Esophagus (tissue), 2 donors: ENCODE measurements around the gene ZNF547. TPM values are rescaled to one million over a fixed set of nuclear protein-coding genes. Genes with fewer than 3 reads are reported as not detected.
A peak's percentile ranks its signal among the peaks of the same experiment; 100 is the strongest.

Source experiments
- H3K27ac ChIP-seq, 2 donors: one replicate each; pipeline ENCODE4 v1.5.1; 2013; ENCODE audit warnings: low read depth in 2 of 2, mild to moderate bottlenecking in 2 of 2, inconsistent platforms in 1 of 2, low read length in 1 of 2, moderate library complexity in 1 of 2
- H3K27me3 ChIP-seq, 2 donors: one replicate each; pipeline ENCODE4 v1.6.1; 2013; ENCODE audit warnings: low read length in 2 of 2, control low read depth in 1 of 2, mild to moderate bottlenecking in 1 of 2; ENCODE audit not compliant: insufficient read depth in 2 of 2, control insufficient read depth in 1 of 2
- H3K36me3 ChIP-seq, 2 donors: one replicate each; pipeline ENCODE4 v1.6.1; 2013; ENCODE audit warnings: low read length in 1 of 2; ENCODE audit not compliant: control insufficient read depth in 2 of 2, insufficient read depth in 2 of 2
- H3K4me1 ChIP-seq, 2 donors: one replicate each; pipeline ENCODE4 v1.6.1; 2013; ENCODE audit warnings: low read length in 1 of 2; ENCODE audit not compliant: control insufficient read depth in 2 of 2, insufficient read depth in 2 of 2
- H3K4me3 ChIP-seq, 2 donors: one replicate each; pipeline ENCODE4 v1.5.1; 2013; ENCODE audit warnings: low read length in 2 of 2, mild to moderate bottlenecking in 2 of 2, low read depth in 1 of 2, moderate library complexity in 1 of 2
- H3K9me3 ChIP-seq, 2 donors: one replicate each; pipeline ENCODE4 v1.6.1; 2013; ENCODE audit warnings: mild to moderate bottlenecking in 2 of 2, low read depth in 1 of 2, low read length in 1 of 2, moderate library complexity in 1 of 2; ENCODE audit not compliant: control insufficient read depth in 2 of 2, insufficient read depth in 1 of 2
- WGBS, 2 donors: extraction: QIAGEN DNeasy Blood & Tissue Kit; methylation state at CpG; one replicate each; pipeline ENCODE4 v1.1.7; 2013; 5-methylcytosine and 5-hydroxymethylcytosine counted together
- polyA plus RNA-seq, 2 donors: library from polyadenylated mRNA; stranded (reverse); fragments of 200-250 nt; gene quantifications; one replicate each; pipeline ENCODE4 v1.2.3, GENCODE V29; 2013
- donor health status: healthy with polysubstance abuse.
- donor health status: Bipolar disorder and iron deficiency.

Gene ZNF547
- polyA plus RNA-seq, 2 donors = 1.3 to 2.7 TPM

DNA sequence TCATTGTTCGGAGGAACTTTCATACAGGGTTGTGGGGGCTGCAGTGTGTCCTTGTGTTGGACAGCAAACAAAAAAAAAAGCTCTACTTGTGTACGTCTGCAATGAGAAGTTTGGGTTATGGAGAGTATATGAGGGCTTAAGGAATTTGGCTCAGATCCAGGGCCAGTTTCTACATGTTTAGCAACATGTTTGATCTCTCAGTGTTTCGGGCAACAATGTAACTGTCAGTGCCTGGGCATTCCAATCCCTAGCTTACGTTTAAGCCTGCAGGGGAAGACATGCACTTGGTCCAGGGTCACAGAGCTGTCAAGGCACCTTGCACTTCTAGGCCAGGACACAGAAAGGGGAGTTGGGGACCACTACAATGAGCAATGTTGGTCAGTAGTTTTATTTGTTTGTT, 29.2 kb upstream of the ZNF547 start:
- no peaks in the 10 kb centered on the region for H3K4me1 ChIP-seq
- 51 to 62% methylated on average over 4 of the region's 4 CpGs for WGBS, 2 donors
- no peak overlapping the region for H3K27ac ChIP-seq
- H3K27me3 ChIP-seq = no peaks in the 10 kb centered on the region
- H3K4me3 ChIP-seq = no peak overlapping the region
- H3K9me3 ChIP-seq = no peaks in the 10 kb centered on the region
- H3K36me3 ChIP-seq = no peaks in the 10 kb centered on the region

DNA sequence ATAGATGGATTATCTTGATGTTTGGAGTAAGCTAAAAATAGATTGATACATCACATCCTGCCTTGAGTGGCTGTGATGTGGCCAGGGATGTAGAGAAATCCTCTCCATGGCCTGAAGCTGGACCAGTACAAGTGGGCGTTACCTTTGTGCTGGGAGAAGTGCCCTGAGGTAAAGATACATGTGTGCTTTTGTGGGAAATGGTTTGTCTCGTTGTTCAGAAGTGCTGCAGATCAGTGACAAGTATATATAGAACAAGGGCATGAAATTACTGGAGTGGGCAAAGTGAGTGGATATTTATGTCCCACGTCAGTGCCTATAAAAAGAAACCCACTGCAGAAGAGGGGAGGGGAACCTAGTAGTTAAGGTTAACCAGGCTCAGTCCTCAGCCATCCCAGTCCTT, 24.5 kb upstream of the ZNF547 start:
- WGBS, 2 donors = 46 to 52% methylated on average over 3 of the region's 3 CpGs
- no peak overlapping the region for H3K4me3 ChIP-seq
- no peaks in the 10 kb centered on the region for H3K9me3 ChIP-seq
- no peaks in the 10 kb centered on the region for H3K36me3 ChIP-seq
- H3K4me1 ChIP-seq = no peaks in the 10 kb centered on the region
- H3K27me3 ChIP-seq = no peaks in the 10 kb centered on the region
- H3K27ac ChIP-seq = no peak overlapping the region

DNA sequence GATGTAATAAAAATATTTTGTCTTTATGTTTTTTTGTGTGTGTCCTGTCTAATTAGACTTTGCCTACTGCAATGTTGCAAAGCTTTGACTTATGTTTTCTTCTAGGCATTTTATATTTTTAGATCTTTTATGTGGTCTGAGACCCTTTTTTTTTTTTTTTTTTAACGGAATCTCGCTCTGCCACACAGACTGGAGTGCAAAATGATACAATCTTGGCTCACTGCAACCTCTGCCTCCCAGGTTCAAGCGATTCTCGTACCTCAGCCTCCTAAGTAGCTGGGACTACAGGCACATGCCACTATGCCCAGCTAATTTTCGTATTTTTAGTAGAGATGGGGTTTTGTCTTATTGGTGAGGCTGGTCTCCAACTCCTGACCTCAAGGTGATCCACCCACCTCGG, 20.8 kb upstream of the ZNF547 start:
- H3K27me3 ChIP-seq = no peaks in the 10 kb centered on the region
- H3K4me1 ChIP-seq = no peaks in the 10 kb centered on the region
- no peaks in the 10 kb centered on the region for H3K36me3 ChIP-seq
- no peak overlapping the region for H3K4me3 ChIP-seq
- no peak overlapping the region for H3K27ac ChIP-seq
- no peaks in the 10 kb centered on the region for H3K9me3 ChIP-seq
- 76 to 81% methylated on average over 6 of the region's 6 CpGs for WGBS, 2 donors

DNA sequence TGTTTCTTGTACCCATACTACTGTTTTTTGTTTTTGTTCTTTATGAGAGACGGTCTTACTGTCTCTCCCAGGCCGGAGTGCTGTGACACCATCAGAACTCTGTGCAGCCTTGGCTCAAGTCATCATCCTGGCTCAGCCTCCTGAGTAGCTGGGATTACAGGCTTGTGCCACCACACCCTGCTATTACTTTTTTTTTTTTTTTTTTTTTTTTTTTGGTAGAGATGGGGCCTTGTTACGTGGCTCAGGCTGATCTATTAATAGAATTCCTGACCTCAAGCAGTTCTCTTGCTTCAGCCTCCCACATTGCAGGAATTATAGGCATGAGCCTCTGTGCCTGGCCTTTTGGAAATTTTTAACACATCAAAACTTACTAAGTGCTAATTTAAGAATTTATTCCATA, 15.2 kb upstream of the ZNF547 start:
- no peak overlapping the region for H3K4me3 ChIP-seq
- H3K27ac ChIP-seq = no peak overlapping the region
- no peaks in the 10 kb centered on the region for H3K27me3 ChIP-seq
- peaks cover 3% of the 10 kb centered on the region in 2 donors for H3K4me1 ChIP-seq
- peaks cover 2% of the 10 kb centered on the region in 2 donors for H3K9me3 ChIP-seq
- 53 to 64% methylated on average over 3 of the region's 3 CpGs for WGBS, 2 donors
- H3K36me3 ChIP-seq = peaks cover 1 to 3% of the 10 kb centered on the region in 2 donors

DNA sequence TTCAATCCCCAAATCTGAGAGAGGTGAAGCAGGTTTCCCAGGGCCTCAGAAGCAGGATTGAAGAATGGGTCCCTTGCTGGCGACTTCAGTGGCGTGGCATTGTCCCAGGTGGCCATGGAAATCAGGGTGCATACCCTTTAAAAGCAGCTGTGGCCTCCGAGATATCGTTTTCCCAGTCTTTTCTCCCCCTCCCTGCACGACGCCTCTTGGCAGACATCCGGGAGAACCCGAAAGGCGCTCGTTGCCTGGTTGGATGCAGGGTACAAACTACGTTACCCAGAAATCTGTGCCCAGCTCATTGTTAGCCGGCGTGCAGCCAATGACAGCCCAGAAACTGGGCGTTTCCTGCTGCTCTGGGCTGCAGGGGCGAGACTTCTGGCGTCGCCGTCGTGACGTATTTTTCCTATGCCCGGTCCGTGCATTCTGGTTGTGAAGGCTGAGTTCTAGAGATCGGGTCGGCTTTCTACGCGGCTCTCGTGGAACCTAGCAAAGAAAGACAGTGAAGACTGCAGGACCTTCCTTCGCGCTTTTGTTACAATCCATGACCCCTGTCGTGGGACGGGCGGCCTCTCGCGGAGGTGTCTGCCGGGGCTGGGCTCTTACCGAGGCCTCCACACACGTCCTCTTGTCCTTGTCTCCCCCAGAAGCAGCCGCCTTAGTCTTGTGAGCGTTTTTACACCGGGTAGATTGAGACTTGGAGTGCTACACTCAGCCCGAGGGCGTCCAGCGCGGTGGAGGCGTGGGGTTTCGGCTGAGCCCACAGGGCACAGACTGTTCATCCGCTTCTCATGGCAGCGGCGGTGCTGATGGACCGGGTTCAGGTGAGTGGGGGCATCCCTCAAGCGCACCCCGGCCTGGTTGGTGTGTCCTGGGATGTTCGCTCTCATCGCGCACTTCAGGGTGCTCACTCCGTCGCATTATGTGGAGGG, 12.2 kb upstream of the ZNF547 start, which contains the start of gene ZNF304:
Gene ZNF304 (plus strand): TSS at position 395 of the 929 bp plus-strand sequence. CDS start 394 bp downstream, at position 789.
- Histone ChIP-seq H3K9me3 (peaks cover 3 to 21% of the 10 kb centered on the region in 2 donors), H3K27ac (peak within 1 kb of the TSS; percentile 60 to 95)
- 1 to 2% methylated on average over 57 of the region's 57 CpGs for WGBS, 2 donors

DNA sequence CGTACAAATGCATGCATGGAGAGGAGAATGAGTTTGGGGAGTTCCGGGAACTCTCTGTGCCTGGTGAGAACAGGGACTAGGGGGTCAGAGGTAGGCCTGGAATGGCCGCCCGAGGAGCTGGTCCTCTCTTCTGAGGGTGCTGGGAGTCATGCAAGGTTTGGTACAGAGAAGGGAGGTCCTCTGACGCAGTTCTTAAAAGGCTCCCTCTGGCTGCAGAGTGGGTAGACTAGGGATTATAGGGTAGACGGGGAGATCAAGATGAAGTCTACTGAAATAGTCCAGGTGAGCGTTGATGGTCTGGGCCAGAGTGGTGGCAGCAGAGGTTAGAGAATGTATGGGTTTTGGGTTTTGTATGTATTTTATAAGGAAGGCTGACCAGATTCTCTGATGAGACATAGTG, 11.5 kb upstream of the ZNF547 start:
- WGBS, 2 donors = 21 to 22% methylated on average over 7 of the region's 7 CpGs
- peak overlapping the region in 1 of 2 donors; percentile 95 for H3K27ac ChIP-seq

More for the DNA sequence above, 12.2 kb upstream of the ZNF547 start, which contains the start of gene ZNF304:
- Histone ChIP-seq H3K36me3 (peaks cover 21 to 29% of the 10 kb centered on the region in 2 donors), H3K4me1 (peaks cover 3% of the 10 kb centered on the region in 2 donors), H3K27me3 (no peaks in the 10 kb centered on the region), H3K4me3 (peak within 1 kb of the TSS; percentile 81 to 84)

DNA sequence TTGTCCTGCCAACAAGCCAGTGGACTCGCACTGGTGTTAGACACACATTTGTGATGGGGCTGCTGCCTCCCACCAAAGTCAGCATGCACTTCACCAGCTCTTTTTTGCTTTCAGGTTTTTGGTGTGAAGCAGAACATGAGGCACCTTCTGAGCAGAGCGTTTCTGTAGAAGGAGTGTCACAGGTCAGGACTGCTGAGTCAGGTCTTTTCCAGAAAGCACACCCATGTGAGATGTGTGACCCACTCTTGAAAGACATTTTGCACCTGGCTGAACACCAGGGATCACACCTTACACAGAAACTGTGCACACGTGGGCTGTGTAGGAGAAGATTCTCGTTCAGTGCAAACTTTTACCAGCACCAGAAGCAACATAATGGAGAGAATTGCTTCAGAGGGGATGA, 7.4 kb upstream of the ZNF547 start:
- peaks cover 11 to 36% of the 10 kb centered on the region in 2 donors for H3K9me3 ChIP-seq
- peaks cover 42 to 44% of the 10 kb centered on the region in 2 donors for H3K36me3 ChIP-seq
- 92 to 95% methylated on average over 4 of the region's 4 CpGs for WGBS, 2 donors
- no peaks in the 10 kb centered on the region for H3K27me3 ChIP-seq
- no peak overlapping the region for H3K27ac ChIP-seq
- peaks cover 3% of the 10 kb centered on the region in 2 donors for H3K4me1 ChIP-seq
- H3K4me3 ChIP-seq = no peak overlapping the region

More for the DNA sequence above, 11.5 kb upstream of the ZNF547 start:
- peaks cover 3 to 28% of the 10 kb centered on the region in 2 donors for H3K9me3 ChIP-seq
- H3K4me3 ChIP-seq = peak overlapping the region; percentile 81 to 84
- H3K4me1 ChIP-seq = peaks cover 3% of the 10 kb centered on the region in 2 donors
- no peaks in the 10 kb centered on the region for H3K27me3 ChIP-seq
- peaks cover 29 to 35% of the 10 kb centered on the region in 2 donors for H3K36me3 ChIP-seq

DNA sequence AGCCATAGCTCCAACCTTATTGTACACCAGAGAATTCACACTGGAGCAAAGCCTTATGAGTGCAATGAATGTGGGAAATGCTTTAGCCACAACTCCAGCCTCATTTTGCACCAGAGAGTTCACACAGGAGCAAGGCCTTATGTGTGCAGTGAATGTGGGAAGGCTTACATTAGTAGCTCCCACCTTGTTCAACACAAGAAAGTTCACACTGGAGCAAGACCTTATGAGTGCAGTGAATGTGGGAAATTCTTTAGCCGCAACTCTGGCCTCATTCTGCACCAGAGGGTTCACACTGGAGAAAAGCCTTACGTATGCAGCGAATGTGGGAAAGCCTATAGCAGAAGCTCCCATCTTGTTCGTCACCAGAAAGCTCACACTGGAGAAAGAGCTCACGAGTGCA, 5.9 kb upstream of the ZNF547 start:
- H3K4me3 ChIP-seq = no peak overlapping the region
- no peak overlapping the region for H3K27ac ChIP-seq
- H3K4me1 ChIP-seq = no peaks in the 10 kb centered on the region
- peaks cover 42 to 44% of the 10 kb centered on the region in 2 donors for H3K36me3 ChIP-seq
- 97 to 98% methylated on average over 5 of the region's 5 CpGs for WGBS, 2 donors
- peaks cover 11 to 36% of the 10 kb centered on the region in 2 donors for H3K9me3 ChIP-seq
- no peaks in the 10 kb centered on the region for H3K27me3 ChIP-seq

DNA sequence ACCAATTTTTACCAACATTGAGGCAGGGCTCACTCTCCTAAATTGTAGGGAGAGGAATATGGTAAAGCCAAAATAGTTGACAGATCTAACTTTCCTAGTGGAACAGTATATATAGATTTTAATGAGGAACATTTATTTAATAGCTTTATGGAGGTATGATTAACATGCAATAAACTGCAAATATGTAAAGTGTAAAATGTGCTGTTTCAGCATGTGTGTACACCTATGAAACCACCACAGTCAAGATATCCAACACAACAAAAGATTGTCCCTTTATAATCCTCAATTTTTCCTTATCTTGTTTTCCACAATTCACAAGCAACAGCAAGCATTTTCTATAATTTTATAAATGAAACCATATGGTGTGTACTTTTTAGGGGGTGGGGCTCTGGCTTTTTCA, 4.1 kb upstream of the ZNF547 start:
- peaks cover 31 to 39% of the 10 kb centered on the region in 2 donors for H3K36me3 ChIP-seq
- no peak overlapping the region for H3K4me3 ChIP-seq
- H3K4me1 ChIP-seq = peaks cover 0 to 5% of the 10 kb centered on the region in 2 donors
- H3K27ac ChIP-seq = no peak overlapping the region
- no peaks in the 10 kb centered on the region for H3K27me3 ChIP-seq
- H3K9me3 ChIP-seq = peaks cover 8 to 29% of the 10 kb centered on the region in 2 donors
